ENCODE data around the gene NGRN.

The NGRN gene

DNA sequence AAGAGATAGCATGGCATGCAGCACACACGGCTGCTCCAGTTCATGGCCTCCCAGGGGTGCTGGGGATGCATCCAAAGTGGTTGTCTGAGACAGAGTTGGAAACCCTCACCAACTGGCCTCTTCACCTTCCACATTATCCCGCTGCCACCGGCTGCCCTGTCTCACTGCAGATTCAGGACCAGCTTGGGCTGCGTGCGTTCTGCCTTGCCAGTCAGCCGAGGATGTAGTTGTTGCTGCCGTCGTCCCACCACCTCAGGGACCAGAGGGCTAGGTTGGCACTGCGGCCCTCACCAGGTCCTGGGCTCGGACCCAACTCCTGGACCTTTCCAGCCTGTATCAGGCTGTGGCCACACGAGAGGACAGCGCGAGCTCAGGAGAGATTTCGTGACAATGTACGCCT lies 36.5 kb upstream of the NGRN start:
- Mint-ChIP-seq H3K4me1 (peaks cover 10% of the 10 kb centered on the region), H3K27ac (no peak overlapping the region), H3K9me3 (no peaks in the 10 kb centered on the region), H3K27me3 (ENCODE audit: low read depth) (no peaks in the 10 kb centered on the region), H3K4me3 (no peak overlapping the region), H3K36me3 (ENCODE audit: low read depth) (peaks cover 26% of the 10 kb centered on the region)
- TF ChIP-seq, protein P1, sequence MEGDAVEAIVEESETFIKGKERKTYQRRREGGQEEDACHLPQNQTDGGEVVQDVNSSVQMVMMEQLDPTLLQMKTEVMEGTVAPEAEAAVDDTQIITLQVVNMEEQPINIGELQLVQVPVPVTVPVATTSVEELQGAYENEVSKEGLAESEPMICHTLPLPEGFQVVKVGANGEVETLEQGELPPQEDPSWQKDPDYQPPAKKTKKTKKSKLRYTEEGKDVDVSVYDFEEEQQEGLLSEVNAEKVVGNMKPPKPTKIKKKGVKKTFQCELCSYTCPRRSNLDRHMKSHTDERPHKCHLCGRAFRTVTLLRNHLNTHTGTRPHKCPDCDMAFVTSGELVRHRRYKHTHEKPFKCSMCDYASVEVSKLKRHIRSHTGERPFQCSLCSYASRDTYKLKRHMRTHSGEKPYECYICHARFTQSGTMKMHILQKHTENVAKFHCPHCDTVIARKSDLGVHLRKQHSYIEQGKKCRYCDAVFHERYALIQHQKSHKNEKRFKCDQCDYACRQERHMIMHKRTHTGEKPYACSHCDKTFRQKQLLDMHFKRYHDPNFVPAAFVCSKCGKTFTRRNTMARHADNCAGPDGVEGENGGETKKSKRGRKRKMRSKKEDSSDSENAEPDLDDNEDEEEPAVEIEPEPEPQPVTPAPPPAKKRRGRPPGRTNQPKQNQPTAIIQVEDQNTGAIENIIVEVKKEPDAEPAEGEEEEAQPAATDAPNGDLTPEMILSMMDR (IDR thresholded peaks at IDR 0.05; ENCODE audit: unreplicated experiment in 3 of 3), result no peak

DNA sequence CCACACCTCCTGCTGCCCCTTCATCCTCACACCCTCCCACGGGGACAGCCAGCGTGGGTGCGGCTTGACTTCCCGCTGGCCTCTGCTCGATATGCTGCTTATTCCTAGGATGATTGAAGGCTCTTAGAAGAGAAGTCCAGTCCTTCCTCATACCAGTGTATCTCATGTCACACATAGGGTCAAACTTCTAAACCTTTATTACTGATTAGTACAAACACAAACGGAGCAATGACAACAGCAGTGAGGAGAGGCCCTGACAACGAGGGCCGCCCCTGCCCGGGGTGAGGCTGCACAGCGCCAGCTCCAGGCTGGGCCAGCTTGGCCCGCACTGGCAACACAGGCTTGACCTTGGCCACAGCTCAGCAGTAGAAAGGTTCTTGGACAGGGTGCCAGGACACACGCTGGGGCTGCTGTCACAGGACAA lies 35.4 kb upstream of the NGRN start:
- Mint-ChIP-seq H3K9me3 (no peaks in the 10 kb centered on the region), H3K36me3 (ENCODE audit: low read depth) (peaks cover 19% of the 10 kb centered on the region), H3K27me3 (ENCODE audit: low read depth) (no peaks in the 10 kb centered on the region), H3K27ac (no peak overlapping the region), H3K4me1 (peaks cover 17% of the 10 kb centered on the region), H3K4me3 (peak overlapping the region; percentile 1 to 40 (median 20))
- TF ChIP-seq, protein P1 (IDR thresholded peaks at IDR 0.05; ENCODE audit: unreplicated experiment in 3 of 3), result no peak

DNA sequence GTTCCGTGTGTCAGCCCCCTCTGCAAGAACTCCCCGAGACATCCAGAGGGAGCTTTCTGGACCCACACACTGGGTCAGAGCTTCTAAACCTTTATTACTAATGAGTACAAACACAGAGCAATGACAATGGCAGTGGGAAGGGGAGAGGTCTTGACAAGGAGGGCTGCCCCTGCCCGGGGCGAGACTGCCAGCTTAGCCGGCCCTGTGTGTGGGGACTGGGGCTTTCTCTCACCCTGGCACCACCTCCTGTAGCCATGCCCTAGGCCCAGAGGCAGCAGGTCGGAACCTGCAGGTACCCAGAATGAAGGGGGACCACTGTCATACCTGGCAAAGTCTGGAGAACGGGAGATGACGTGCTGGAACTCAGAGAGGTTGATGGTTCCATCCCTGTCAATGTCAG lies 34.9 kb upstream of the NGRN start:
- Mint-ChIP-seq H3K27me3 (ENCODE audit: low read depth) (no peaks in the 10 kb centered on the region), H3K9me3 (no peaks in the 10 kb centered on the region), H3K27ac (no peak overlapping the region), H3K36me3 (ENCODE audit: low read depth) (peaks cover 18% of the 10 kb centered on the region), H3K4me1 (peaks cover 18% of the 10 kb centered on the region), H3K4me3 (peak overlapping the region; percentile 27 to 43 (median 28))
- TF ChIP-seq, protein P1 (IDR thresholded peaks at IDR 0.05; ENCODE audit: unreplicated experiment in 3 of 3), result no peak

DNA sequence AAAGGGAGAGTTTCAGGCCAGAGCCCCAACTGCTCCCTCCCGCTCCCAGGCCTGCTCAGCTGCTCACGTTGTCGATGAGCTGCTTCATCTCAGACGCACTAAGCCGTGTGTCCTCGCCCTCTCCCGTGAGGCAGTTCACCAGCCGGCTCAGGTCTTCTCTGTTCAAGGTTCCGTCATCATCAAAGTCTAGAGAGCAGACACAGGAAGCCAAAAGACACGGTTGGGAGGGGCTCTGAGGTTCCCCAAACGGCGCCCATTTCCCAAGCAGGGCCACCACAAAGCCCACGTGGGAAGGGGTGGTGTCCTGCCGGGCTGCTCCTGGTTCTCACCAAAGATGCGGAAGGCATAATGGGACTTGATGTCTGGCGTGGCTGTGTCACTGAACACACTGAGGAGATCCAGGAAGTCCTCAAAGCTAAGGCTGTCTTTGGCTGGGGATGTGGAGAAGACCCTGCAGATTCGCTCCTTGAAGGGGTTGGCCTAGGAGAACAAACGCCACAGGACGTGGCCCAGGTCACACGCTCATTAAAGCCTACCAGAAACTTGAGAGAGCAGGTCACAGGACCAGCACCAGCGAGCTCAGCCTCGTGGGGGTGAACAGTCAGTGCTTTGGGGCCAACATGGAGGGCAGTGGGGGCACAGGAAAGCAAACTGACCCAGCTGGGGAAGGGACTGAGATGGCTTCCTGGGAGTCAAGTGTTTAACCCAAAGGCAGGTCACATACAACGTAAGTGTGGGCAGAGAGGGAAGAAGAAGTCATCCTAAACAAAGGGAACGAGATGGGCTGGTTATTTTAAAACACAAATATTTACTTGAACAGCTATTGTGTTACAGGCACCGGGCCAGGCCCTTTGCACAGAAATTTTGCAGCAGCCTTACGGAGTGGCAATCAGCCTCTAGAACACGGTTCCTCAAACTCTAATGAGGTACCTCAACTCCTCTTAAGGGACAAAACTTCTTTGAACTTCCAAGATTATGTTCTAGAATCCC lies 34.1 kb upstream of the NGRN start:
- Mint-ChIP-seq H3K36me3 (ENCODE audit: low read depth) (peaks cover 14% of the 10 kb centered on the region), H3K4me1 (peaks cover 13% of the 10 kb centered on the region), H3K9me3 (no peaks in the 10 kb centered on the region), H3K27ac (peak overlapping the region in 1 of 3 experiments; percentile 30), H3K4me3 (peak overlapping the region; percentile 83 to 86 (median 85)), H3K27me3 (ENCODE audit: low read depth) (no peaks in the 10 kb centered on the region)
- TF ChIP-seq, protein P1 (IDR thresholded peaks at IDR 0.05; ENCODE audit: unreplicated experiment in 3 of 3), result no peak

DNA sequence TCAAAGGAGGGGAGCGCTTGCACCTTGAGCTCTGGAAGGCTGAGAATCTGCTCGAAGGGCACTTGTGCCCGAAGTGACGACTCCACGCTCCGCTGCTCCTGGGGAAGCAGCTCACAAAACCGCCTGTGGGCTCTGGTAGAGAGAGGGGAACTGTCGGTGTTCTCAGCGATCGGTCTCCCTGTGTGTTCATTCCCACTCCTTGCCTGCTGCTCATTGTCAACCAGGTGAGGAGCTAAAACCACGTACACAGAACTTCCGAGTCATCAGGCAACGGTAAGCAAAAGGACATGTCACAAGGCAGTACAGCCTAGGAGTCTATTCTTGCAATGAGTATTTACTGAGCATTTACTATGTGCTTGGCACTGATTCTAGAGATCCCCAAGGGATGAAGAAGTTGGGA lies 33.3 kb upstream of the NGRN start:
- no peaks in the 10 kb centered on the region for H3K27me3 Mint-ChIP-seq (ENCODE audit: low read depth)
- peaks cover 14% of the 10 kb centered on the region for H3K36me3 Mint-ChIP-seq (ENCODE audit: low read depth)
- H3K9me3 Mint-ChIP-seq, result no peaks in the 10 kb centered on the region
- peak overlapping the region in 1 of 3 experiments; percentile 65 for H3K27ac Mint-ChIP-seq
- TF ChIP-seq, protein P1 (IDR thresholded peaks at IDR 0.05; ENCODE audit: unreplicated experiment in 3 of 3), result no peak
- H3K4me1 Mint-ChIP-seq, result peaks cover 13% of the 10 kb centered on the region
- peak overlapping the region; percentile 85 to 87 (median 86) for H3K4me3 Mint-ChIP-seq
